T-helper 1 cell treated with Interleukin-12 subunit alpha and Interleukin-12 subunit beta and Interleukin-4 antibody, amounts not matched to agents 30 ng/mL and 1 ng/mL, for 36 hours (primary cell): ENCODE results near the gene PBXIP1. TPM values are rescaled to one million over a fixed set of nuclear protein-coding genes. Genes with fewer than 3 reads are reported as not detected.
"Not testable (repeated sequence)": the region's sequence is repeated elsewhere in the genome, so short reads cannot be mapped to it uniquely, and the experiment has no call there.

Experiments used
- intact Hi-C: fragments of 100-400 bp; cut with micrococcal nuclease; formaldehyde crosslinking; loops from one replicate; pipeline ENCODE4 v1.15.1; 2024
- total RNA-seq: library from RNA; stranded (reverse); gene quantifications from 2 replicates; pipeline ENCODE4 v1.2.3, GENCODE V29; 2022

Gene PBXIP1
- total RNA-seq, 1 donor from 2014 or later: 120 TPM

DNA sequence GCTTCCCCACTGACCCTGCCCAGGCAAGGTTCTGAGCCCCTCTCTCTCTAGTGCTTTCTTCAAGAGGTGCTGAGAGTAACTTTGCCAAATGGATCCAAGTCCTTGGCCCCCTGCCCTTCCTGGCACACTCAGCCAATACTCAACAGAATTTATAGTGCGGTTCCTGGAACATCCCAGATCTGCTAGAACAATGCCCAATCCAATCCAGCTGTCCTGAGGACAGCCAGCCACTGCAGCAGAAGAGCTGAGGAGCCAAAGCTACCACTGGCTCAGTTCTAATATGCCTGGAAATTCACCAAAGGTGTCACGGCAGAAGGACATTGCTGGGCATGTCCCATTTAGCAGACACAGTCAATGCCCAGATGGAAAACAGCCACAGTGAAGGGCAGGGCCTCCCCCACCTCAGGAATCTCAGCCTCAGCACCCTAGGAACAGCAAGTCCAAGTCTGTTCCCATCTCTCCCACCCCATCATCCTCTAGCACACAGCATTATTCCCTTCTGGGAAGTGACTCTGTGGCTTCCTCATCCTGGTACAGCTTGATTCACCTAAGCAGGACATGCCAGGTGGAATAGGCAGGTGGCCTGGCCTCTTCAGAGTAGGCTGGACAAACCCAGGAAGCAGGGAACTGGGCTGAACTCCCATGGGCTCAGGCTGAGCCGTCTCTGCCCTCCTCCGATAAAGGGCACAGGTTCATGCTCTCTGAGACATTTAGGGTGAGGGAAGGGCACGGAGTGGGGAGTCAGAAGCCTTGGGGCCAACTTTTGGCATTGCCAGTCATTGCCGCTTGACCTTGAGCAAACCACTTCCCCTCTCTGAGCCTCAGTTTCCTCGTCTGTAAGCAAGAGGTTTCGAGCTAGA lies 44.0 kb downstream of the PBXIP1 start:
- intact Hi-C loops: no loop called here

GRCh38 chr1:154910851-154911250 lies 45.0 kb downstream of the PBXIP1 start:
- intact Hi-C loops: no loop called here

- intact Hi-C loops: no loop called here
These were observed 47.0 kb downstream of the PBXIP1 start for GRCh38 chr1:154908937-154909336.

DNA sequence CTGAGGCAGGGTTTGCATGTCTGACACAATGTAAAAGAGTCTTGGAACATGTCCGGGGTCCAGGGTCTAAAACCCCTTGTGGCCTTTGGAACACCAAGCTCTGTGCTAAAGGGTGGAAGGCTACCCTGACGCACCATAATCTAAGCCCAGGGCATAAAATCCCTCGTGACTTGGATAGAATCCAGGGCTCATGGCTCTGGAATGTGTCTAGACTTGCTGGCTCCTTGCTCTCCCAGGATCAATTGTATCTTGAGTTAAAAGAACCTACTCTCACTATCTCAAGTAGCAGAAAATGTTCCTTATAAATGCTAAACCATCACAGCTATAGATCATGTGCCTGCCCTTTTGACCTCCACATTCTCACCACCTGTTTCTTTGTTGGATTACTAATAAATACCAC lies 47.8 kb downstream of the PBXIP1 start:
- intact Hi-C loops: not testable (repeated sequence)

- intact Hi-C loops: loop anchor here (1.0 kb wide), 1 partner anchor 93 kb away; no protein-coding TSS in a partner anchor
These were observed 49.2 kb downstream of the PBXIP1 start for GRCh38 chr1:154906621-154907081.

DNA sequence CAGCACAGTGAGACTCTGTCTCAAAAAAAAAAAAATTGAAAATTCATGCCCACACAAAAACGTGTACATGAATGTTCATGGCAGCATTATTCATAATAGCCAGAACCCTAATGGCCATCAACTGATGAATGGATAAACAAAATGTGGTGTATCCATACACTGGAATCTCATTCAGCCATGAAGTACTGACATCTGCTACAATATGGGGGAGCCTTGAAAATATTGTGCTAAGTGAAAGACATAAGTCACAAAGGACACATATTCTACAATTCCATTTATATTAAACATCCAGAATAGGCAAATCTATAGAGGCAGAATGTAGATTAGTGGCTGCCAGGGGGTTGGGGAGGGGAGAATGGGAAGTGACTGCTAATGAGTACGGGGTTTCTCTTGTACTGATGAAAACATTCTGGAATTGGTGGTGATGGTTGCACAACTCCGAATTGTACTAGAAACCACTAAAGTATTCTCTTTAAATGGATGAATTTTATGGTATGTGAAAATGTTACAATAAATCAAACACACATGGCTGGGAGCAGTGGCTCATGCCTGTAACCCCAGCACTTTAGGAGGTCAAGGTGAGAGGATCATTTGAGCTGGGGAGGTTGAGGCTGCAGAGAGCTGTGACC lies 52.8 kb downstream of the PBXIP1 start:
- intact Hi-C loops: no loop called here

DNA sequence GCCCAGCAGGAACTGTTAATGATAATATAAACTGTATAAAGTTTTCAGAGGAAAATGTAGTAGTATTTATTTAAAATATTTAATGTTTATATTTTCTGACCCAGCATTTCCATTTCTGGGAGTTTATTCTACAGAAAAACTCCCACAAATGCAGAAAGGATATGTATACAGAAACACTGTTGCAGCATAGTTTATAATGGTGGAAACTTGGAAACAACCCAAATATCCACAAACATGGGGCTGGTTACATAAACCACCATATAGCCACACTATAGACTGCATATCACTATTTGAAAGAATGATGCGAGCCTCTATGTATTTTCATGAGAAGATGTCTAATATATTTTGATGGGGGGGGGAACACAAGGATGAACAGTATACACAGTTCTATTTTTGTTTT lies 54.3 kb downstream of the PBXIP1 start:
- intact Hi-C loops: no loop called here

GRCh38 chr1:154899041-154899440 lies 56.9 kb downstream of the PBXIP1 start:
- intact Hi-C loops: no loop called here

DNA sequence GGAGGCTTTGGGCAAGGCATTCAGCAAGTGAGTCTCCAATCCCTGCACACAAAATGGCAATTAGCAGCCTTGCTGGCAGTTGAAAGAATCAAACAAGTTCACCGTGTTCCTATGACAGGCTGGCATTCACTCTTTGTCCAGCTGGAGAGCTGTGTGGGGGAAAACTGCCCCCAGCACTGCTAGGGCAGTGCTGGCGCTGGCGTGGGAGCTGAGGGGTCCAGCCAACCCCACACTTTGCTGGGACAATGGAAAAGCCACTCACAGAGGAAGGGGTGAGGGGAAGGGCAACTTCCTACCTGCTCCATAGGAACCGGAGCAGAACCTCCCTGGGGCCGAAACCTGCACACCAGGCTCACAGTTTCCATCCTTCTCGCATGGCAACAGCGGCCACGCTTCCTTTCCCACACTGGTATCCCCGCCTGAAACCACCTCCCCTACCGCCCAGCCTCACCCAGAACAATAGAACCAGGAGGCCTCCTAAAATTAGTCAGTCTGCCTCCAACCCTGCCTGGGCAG lies 59.1 kb downstream of the PBXIP1 start:
- intact Hi-C loops: no loop called here

DNA sequence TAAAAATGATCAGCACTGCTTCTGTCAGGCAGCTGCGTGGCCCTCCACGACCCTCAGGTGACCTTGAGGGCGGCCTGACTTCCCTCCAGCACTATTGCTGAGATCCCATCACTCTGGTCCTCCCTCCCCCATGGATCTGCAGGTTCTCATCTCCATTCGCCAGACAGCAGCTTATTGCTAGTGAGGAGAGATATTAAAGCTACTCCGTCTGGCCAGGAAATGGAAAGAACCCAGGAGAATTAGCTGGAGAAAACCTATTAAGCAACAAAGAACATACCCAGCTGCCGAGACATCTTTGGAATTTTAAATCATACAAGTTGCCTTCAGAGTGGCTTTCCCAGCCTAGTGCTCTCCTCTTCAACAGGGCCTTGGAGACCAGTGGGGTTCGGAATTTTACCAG lies 60.1 kb downstream of the PBXIP1 start:
- intact Hi-C loops: no loop called here

Other genes starting within 250 kb of the PBXIP1 start
- gene KCNN3, start 85.8 kb downstream of the PBXIP1 start, total RNA-seq: 0.07 and 0.27 TPM in 2 replicates
- 35.1 and 35.3 TPM in 2 replicates for gene PMVK, start 19.4 kb downstream of the PBXIP1 start, total RNA-seq
- gene PYGO2, start 5.7 kb upstream of the PBXIP1 start, total RNA-seq: 45.6 and 47.0 TPM in 2 replicates
- gene SHC1, start 14.6 kb upstream of the PBXIP1 start, total RNA-seq: 81.1 and 86.2 TPM in 2 replicates
- gene CKS1B, start 18.6 kb upstream of the PBXIP1 start, total RNA-seq: 104 and 112 TPM in 2 replicates
- 55.8 and 56.9 TPM in 2 replicates for gene FLAD1, start 27.2 kb upstream of the PBXIP1 start, total RNA-seq
- gene LENEP, start 37.5 kb upstream of the PBXIP1 start, total RNA-seq: 0.93 and 0.98 TPM in 2 replicates
- gene ZBTB7B, start 46.7 kb upstream of the PBXIP1 start, total RNA-seq: 158 and 173 TPM in 2 replicates
- gene DCST2, start 77.7 kb upstream of the PBXIP1 start, total RNA-seq: 0.15 and 0.29 TPM in 2 replicates
- gene DCST1, start 77.7 kb upstream of the PBXIP1 start, total RNA-seq: not detected in 2 replicates
- gene ADAM15, start 95.2 kb upstream of the PBXIP1 start, total RNA-seq: 51.6 and 53.2 TPM in 2 replicates
- gene EFNA4, start 107.6 kb upstream of the PBXIP1 start, total RNA-seq: 5.9 and 6.6 TPM in 2 replicates
- gene EFNA3, start 122.7 kb upstream of the PBXIP1 start, total RNA-seq: 0.90 and 2.3 TPM in 2 replicates
- gene EFNA1, start 171.8 kb upstream of the PBXIP1 start, total RNA-seq: not detected in 2 replicates
- 27.9 and 32.5 TPM in 2 replicates for gene SLC50A1, start 179.8 kb upstream of the PBXIP1 start, total RNA-seq
- 35.7 and 38.4 TPM in 2 replicates for gene DPM3, start 184.4 kb upstream of the PBXIP1 start, total RNA-seq
- gene KRTCAP2, start 217.2 kb upstream of the PBXIP1 start, total RNA-seq: 224 and 225 TPM in 2 replicates
- 19.8 and 20.1 TPM in 2 replicates for gene TRIM46, start 217.8 kb upstream of the PBXIP1 start, total RNA-seq